K562 (cell line): ENCODE measurements around the gene SNX10.

Experiments
- CCAR2 ChIP-seq: fragments of 200-400 bp; formaldehyde crosslinking; IDR thresholded peaks from 2 replicates; pipeline ENCODE4 v1.6.1; 2017; ENCODE audit warnings: mild to moderate bottlenecking, low read depth, low read length
- CEBPB ChIP-seq: fragments of 450-650 bp; IDR thresholded peaks from 2 replicates; pipeline ENCODE4 v1.6.1; 2016; ENCODE audit warnings: missing genetic modification characterization, missing compliant biosample characterization
- CTCF ChIP-seq, 3 experiments: IDR thresholded peaks in 2 of 3; conservative IDR thresholded peaks in 1 of 3; 2 replicates each; pipeline ENCODE4 v1.5.1; 2011 to 2012; ENCODE audit warnings: low read length in 3 of 3, mild to moderate bottlenecking in 3 of 3, control low read depth in 2 of 3, improper control_type of control experiment in 1 of 3, inconsistent platforms in 1 of 3, low read depth in 1 of 3, mixed read lengths in 1 of 3, moderate library complexity in 1 of 3; ENCODE audit not compliant: insufficient read depth in 2 of 3
- DIDO1 ChIP-seq: fragments of 450-650 bp; IDR thresholded peaks from 2 replicates; pipeline ENCODE4 v1.6.1; 2016; ENCODE audit warnings: low read depth, missing biosample characterization, missing genetic modification characterization
- ELF1 ChIP-seq: fragments of 200-800 bp; sonication (Bioruptor generic); IDR thresholded peaks from 2 replicates; pipeline ENCODE4 v1.6.1; 2016; ENCODE audit warnings: missing genetic modification characterization, missing compliant biosample characterization
- EZH2 ChIP-seq: IDR thresholded peaks from 2 replicates; pipeline ENCODE4 v1.6.1; 2012; ENCODE audit warnings: low read depth, mild to moderate bottlenecking, inconsistent platforms, low read length, borderline replicate concordance
- GATA2 ChIP-seq: sonication (generic); formaldehyde crosslinking; IDR thresholded peaks from 2 replicates; pipeline ENCODE4 v1.4.0; 2020; ENCODE audit warnings: mild to moderate bottlenecking, missing genetic modification reagents
- LEF1 ChIP-seq: fragments of 450-650 bp; IDR thresholded peaks from 2 replicates; pipeline ENCODE4 v1.6.1; 2016; ENCODE audit warnings: mild to moderate bottlenecking
- MYC ChIP-seq, 2 experiments: fragments of 250-450 bp in 1 of 2; sonication (Bioruptor Pico) in 1 of 2; IDR thresholded peaks; 2 replicates each; pipeline versions ENCODE4 v1.5.1 to v1.6.1; 2012 to 2021; ENCODE audit warnings: low read depth in 2 of 2, borderline replicate concordance in 1 of 2, improper control_type of control experiment in 1 of 2, low read length in 1 of 2, mild to moderate bottlenecking in 1 of 2, moderate library complexity in 1 of 2
- RNF219 ChIP-seq: fragments of 250-450 bp; sonication (Bioruptor Pico); IDR thresholded peaks from 2 replicates; pipeline ENCODE4 v1.5.0; 2022; ENCODE audit warnings: mild to moderate bottlenecking
- SMARCC2 ChIP-seq: fragments of 450-650 bp; IDR thresholded peaks from 2 replicates; pipeline ENCODE4 v1.6.1; 2017; ENCODE audit warnings: antibody characterized with exemption, moderate library complexity, mild to moderate bottlenecking, low read depth
- THAP7 ChIP-seq: fragments of 250-450 bp; sonication (Bioruptor Pico); IDR thresholded peaks from 2 replicates; pipeline ENCODE4 v1.5.0; 2021
- YY1 ChIP-seq, 3 experiments: IDR thresholded peaks; 2 replicates each; pipeline ENCODE4 v1.6.1; 2011; ENCODE audit warnings: low read length in 2 of 3, mild to moderate bottlenecking in 2 of 3, moderate library complexity in 2 of 3, borderline replicate concordance in 1 of 3, control low read depth in 1 of 3, low read depth in 1 of 3; ENCODE audit not compliant: insufficient read depth in 3 of 3, insufficient replicate concordance in 2 of 3, control insufficient read depth in 1 of 3, insufficient read length in 1 of 3; ENCODE audit errors: extremely low read depth in 1 of 3

- TF ChIP-seq ELF1 (tag), result no peak
- no peak for TF ChIP-seq THAP7 (CRISPR knock-in tag)
- TF ChIP-seq CTCF (IDR thresholded peaks at IDR 0.05 in 2 of 3, conservative IDR thresholded peaks at IDR 0.05 in 1 of 3; ENCODE audit: insufficient read depth in 2 of 3, low read depth in 1 of 3, low read length in 3 of 3), result no peak
- TF ChIP-seq GATA2, result no peak
- no peak for TF ChIP-seq LEF1
- TF ChIP-seq CCAR2, result no peak
- TF ChIP-seq SMARCC2, result no peak
- no peak for TF ChIP-seq CEBPB (tag)
- TF ChIP-seq MYC (IDR thresholded peaks at IDR 0.05; ENCODE audit: low read depth, low read length), result no peak
- no peak for TF ChIP-seq MYC (CRISPR knock-in tag; IDR thresholded peaks at IDR 0.05; ENCODE audit: borderline replicate concordance, low read depth)
- TF ChIP-seq YY1 (IDR thresholded peaks at IDR 0.05; ENCODE audit: borderline replicate concordance in 1 of 3, control insufficient read depth in 1 of 3, extremely low read depth in 1 of 3, insufficient read depth in 3 of 3, insufficient read length in 1 of 3, insufficient replicate concordance in 2 of 3, low read depth in 1 of 3, low read length in 2 of 3), result no peak
- no peak for TF ChIP-seq RNF219
- no peak for TF ChIP-seq DIDO1 (tag)
- no peak for TF ChIP-seq EZH2
Measured at GRCh38 chr7:26393818-26394217, 102.2 kb downstream of the SNX10 start.
